ENCODE results near the gene SYNPO2.

The SYNPO2 gene

GRCh38 chr4:119068529-119068962 lies 179.9 kb downstream of the SYNPO2 start:
- H3K27ac Mint-ChIP-seq: peak overlapping the region; percentile 29
- H3K27me3 Mint-ChIP-seq (ENCODE audit: low read depth, poor library complexity): no peaks in the 10 kb centered on the region
- no peaks in the 10 kb centered on the region for H3K4me1 Mint-ChIP-seq
- peaks cover 64% of the 10 kb centered on the region for H3K9me3 Mint-ChIP-seq
- TF ChIP-seq, protein P1, sequence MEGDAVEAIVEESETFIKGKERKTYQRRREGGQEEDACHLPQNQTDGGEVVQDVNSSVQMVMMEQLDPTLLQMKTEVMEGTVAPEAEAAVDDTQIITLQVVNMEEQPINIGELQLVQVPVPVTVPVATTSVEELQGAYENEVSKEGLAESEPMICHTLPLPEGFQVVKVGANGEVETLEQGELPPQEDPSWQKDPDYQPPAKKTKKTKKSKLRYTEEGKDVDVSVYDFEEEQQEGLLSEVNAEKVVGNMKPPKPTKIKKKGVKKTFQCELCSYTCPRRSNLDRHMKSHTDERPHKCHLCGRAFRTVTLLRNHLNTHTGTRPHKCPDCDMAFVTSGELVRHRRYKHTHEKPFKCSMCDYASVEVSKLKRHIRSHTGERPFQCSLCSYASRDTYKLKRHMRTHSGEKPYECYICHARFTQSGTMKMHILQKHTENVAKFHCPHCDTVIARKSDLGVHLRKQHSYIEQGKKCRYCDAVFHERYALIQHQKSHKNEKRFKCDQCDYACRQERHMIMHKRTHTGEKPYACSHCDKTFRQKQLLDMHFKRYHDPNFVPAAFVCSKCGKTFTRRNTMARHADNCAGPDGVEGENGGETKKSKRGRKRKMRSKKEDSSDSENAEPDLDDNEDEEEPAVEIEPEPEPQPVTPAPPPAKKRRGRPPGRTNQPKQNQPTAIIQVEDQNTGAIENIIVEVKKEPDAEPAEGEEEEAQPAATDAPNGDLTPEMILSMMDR (IDR thresholded peaks at IDR 0.05): no peak
- H3K4me3 Mint-ChIP-seq: no peak overlapping the region
- peaks cover 27% of the 10 kb centered on the region for H3K36me3 Mint-ChIP-seq (ENCODE audit: low read depth)
- no peak for DNase-seq

- Mint-ChIP-seq H3K4me3 (no peak overlapping the region), H3K36me3 (ENCODE audit: low read depth) (peaks cover 19% of the 10 kb centered on the region), H3K27ac (no peak overlapping the region), H3K27me3 (ENCODE audit: low read depth, poor library complexity) (no peaks in the 10 kb centered on the region), H3K9me3 (peaks cover 59% of the 10 kb centered on the region), H3K4me1 (no peaks in the 10 kb centered on the region)
- TF ChIP-seq, protein P1 (IDR thresholded peaks at IDR 0.05): no peak
- DNase-seq: no peak
These were observed 181.6 kb downstream of the SYNPO2 start for GRCh38 chr4:119070301-119070700.

DNA sequence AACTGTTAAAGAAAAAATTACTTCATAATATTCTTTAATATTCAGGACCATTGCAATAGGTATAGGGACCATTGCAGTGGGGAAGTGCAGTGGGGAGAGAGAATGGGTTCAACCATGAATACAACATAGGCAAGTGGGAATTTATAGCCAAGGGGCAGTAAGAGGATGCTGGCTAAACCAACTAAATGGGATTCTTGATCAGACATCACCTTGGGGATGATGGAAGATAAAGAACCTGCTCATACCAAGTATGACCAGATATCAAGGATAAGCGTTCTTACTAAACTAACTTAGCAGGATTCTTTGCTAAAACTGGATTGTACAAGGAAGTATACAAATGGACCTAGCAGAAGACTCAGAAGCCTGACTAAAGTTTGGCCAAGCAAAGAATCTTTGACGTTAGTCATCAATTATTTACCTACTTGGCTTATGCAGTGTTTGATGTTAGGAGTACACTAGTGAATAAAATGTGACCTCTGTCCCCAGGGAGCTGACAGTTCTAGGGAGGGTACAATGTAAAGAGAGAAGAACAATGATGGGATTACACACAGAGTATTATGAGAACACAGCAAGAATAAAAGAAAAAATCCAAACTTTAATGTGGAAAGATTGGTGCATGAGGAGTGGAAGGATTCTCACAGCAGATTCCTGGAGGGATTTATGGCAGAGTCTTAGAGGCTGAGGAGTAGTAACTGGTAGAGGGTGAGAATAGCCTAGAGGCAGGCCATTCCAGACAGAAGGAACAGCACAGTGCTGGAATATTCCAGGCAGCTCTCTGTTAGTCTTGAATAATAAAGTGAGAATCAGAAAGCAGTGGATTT lies 192.3 kb downstream of the SYNPO2 start:
- Mint-ChIP-seq H3K27me3 (ENCODE audit: low read depth, poor library complexity) (peaks cover 4% of the 10 kb centered on the region), H3K4me3 (no peak overlapping the region), H3K4me1 (peaks cover 11% of the 10 kb centered on the region), H3K36me3 (ENCODE audit: low read depth) (no peaks in the 10 kb centered on the region), H3K9me3 (peaks cover 10% of the 10 kb centered on the region), H3K27ac (no peak overlapping the region)
- TF ChIP-seq, protein P1 (IDR thresholded peaks at IDR 0.05): no peak
- no peak for DNase-seq

DNA sequence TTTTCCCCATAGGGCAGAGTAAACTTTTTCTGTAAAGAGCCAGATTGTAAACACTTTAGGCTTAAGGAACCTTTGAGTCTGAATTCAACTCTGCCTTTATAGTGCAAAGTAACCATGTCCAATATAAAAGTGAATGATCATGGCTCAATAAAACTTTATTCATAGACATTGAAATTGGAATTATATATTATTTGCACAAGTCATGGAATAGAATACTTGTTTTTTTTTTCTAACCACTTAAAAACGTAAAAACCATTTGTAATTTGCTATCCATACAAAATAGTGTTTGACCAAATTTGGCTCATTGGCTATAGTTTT lies 192.8 kb downstream of the SYNPO2 start:
- no peak for DNase-seq
- no peaks in the 10 kb centered on the region for H3K36me3 Mint-ChIP-seq (ENCODE audit: low read depth)
- peaks cover 4% of the 10 kb centered on the region for H3K27me3 Mint-ChIP-seq (ENCODE audit: low read depth, poor library complexity)
- H3K9me3 Mint-ChIP-seq: peaks cover 10% of the 10 kb centered on the region
- peaks cover 11% of the 10 kb centered on the region for H3K4me1 Mint-ChIP-seq
- no peak overlapping the region for H3K4me3 Mint-ChIP-seq
- no peak overlapping the region for H3K27ac Mint-ChIP-seq
- TF ChIP-seq, protein P1 (IDR thresholded peaks at IDR 0.05): no peak

GRCh38 chr4:119081943-119082342 lies 193.3 kb downstream of the SYNPO2 start:
- H3K36me3 Mint-ChIP-seq (ENCODE audit: low read depth): no peaks in the 10 kb centered on the region
- no peak overlapping the region for H3K4me3 Mint-ChIP-seq
- peaks cover 11% of the 10 kb centered on the region for H3K4me1 Mint-ChIP-seq
- no peak for DNase-seq
- H3K27me3 Mint-ChIP-seq (ENCODE audit: low read depth, poor library complexity): peaks cover 4% of the 10 kb centered on the region
- no peak overlapping the region for H3K27ac Mint-ChIP-seq
- peaks cover 5% of the 10 kb centered on the region for H3K9me3 Mint-ChIP-seq
- TF ChIP-seq, protein P1 (IDR thresholded peaks at IDR 0.05): no peak

DNA sequence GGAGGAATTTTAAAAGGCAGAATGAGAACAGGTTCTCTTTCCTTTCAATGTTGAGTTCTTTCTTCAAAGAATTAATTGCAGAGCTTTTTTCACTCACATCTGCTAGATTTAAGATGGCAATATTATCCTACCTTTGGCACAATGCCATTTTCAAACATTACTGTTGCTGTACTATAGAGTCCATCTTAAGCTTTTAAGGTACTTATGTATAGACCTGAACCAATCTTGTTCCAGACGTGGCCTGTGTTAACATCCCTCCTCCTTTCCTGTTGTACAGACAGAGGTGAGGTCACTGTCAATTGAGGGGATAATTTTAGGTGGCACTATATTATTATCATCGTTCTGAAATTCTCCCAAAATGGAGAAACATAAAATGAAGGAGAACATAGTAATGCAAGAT lies 194.0 kb downstream of the SYNPO2 start:
- no peak overlapping the region for H3K4me3 Mint-ChIP-seq
- no peak overlapping the region for H3K27ac Mint-ChIP-seq
- peaks cover 5% of the 10 kb centered on the region for H3K9me3 Mint-ChIP-seq
- peaks cover 11% of the 10 kb centered on the region for H3K4me1 Mint-ChIP-seq
- no peaks in the 10 kb centered on the region for H3K36me3 Mint-ChIP-seq (ENCODE audit: low read depth)
- no peak for DNase-seq
- H3K27me3 Mint-ChIP-seq (ENCODE audit: low read depth, poor library complexity): peaks cover 4% of the 10 kb centered on the region
- TF ChIP-seq, protein P1 (IDR thresholded peaks at IDR 0.05): no peak

All from nephron progenitor cell (in vitro differentiated cells).